ENCODE results near the gene THAP4.
"Not testable (repeated sequence)": the region's sequence is repeated elsewhere in the genome, so short reads cannot be mapped to it uniquely, and the experiment has no call there.

The THAP4 gene

DNA sequence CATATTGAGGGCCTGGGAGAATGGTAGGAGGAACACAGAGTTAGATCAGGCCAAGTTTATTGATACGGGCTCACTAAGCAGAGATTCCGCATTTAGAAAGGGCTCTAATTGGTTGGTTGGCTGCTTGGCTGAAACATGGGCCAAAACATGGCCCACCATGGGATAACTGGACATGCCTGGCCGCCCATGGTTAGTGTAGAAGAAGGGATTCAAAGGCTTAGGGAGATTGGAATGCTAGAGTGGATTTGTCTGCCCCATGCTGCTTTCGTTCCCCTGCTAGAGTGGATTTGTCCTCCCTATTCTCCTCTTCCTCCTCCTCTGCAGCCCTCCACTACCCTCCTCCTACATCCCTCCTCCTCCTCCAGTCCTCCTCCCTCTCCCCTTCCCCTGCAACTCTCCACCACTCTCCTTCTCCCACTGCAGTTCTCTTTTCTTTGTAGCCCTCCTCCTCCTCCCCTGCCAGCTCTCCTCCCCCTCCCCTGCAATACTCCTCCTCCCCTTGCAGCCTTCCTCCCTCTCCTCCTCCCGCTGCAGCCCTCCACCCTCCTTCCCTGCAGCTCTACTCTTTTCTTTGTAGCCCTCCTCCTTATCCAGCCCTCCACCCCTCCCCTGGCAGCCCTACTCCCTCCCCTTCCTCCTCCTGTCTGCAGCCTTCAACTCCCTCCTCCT, 61.2 kb downstream of the THAP4 start:
- TF ChIP-seq ZNF274 (IDR thresholded peaks at IDR 0.05; ENCODE audit: low read depth, low read length), result no peak
- no peak for TF ChIP-seq SUZ12 (IDR thresholded peaks at IDR 0.05; ENCODE audit: extremely low read depth, insufficient read depth, insufficient read length)
- TF ChIP-seq YY1 (IDR thresholded peaks at IDR 0.05; ENCODE audit: insufficient read depth, insufficient read length), result no peak
- H3K4me3 ChIP-seq (ENCODE audit: insufficient read length, low read depth), result no peak overlapping the region
- no peak overlapping the region for H3K9ac ChIP-seq (ENCODE audit: insufficient read length, low read depth)
- H3K4me1 ChIP-seq (ENCODE audit: insufficient read depth, insufficient read length), result peaks cover 12% of the 10 kb centered on the region
- no peaks in the 10 kb centered on the region for H3K27me3 ChIP-seq (ENCODE audit: insufficient read depth, insufficient read length)
- H3K36me3 ChIP-seq (ENCODE audit: insufficient read depth, insufficient read length, low read length), result peaks cover 39% of the 10 kb centered on the region
- DNase-seq (ENCODE audit: low read depth, low spot score), result no peak
- 0 out of 2 replicates have a peak, but pooled peaks cover 9% of the 10 kb centered on the region for H3K9me3 ChIP-seq (ENCODE audit: insufficient read depth, low read length)

DNA sequence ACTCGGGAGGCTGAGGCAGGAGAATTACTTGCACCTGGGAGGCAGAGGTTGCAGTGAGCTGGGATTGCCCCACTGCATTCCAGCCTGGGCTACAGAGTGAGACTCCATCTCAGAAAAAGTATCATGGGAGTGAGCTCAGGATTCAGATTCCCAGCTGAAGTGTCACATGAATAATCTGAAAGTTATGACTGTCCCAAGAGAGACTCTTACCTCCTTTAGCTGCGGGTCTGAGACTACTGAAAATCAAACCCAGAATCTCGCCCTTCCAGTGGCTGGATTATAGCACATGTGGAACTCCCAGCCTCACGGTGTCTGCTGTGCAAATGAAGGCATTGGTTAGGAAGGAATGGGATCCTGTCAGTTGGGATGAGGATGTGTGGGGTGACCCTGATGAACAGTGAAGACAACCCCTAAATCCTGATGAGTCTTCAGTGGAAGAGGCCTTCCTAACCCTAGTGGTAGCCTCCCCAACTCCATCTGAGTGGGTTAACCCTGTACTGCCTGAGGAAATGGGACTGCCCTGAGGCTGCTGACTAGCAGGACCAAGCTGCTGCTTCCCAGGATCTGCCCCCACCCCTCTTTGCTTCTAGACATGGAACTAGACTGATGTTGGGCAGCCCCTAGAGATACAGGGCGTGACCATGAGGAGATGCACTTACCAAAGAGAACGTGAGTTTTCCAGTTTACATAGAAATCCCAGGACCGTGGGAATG, 61.9 kb downstream of the THAP4 start:
- TF ChIP-seq SUZ12 (IDR thresholded peaks at IDR 0.05; ENCODE audit: extremely low read depth, insufficient read depth, insufficient read length), result no peak
- TF ChIP-seq YY1 (IDR thresholded peaks at IDR 0.05; ENCODE audit: insufficient read depth, insufficient read length), result no peak
- TF ChIP-seq ZNF274 (IDR thresholded peaks at IDR 0.05; ENCODE audit: low read depth, low read length), result no peak
- no peak for DNase-seq (ENCODE audit: low read depth, low spot score)
- no peak overlapping the region for H3K4me3 ChIP-seq (ENCODE audit: insufficient read length, low read depth)
- no peak overlapping the region for H3K9ac ChIP-seq (ENCODE audit: insufficient read length, low read depth)
- H3K27me3 ChIP-seq (ENCODE audit: insufficient read depth, insufficient read length), result no peaks in the 10 kb centered on the region
- peaks cover 34% of the 10 kb centered on the region for H3K36me3 ChIP-seq (ENCODE audit: insufficient read depth, insufficient read length, low read length)
- peaks cover 12% of the 10 kb centered on the region for H3K4me1 ChIP-seq (ENCODE audit: insufficient read depth, insufficient read length)
- H3K9me3 ChIP-seq (ENCODE audit: insufficient read depth, low read length), result 0 out of 2 replicates have a peak, but pooled peaks cover 6% of the 10 kb centered on the region

DNA sequence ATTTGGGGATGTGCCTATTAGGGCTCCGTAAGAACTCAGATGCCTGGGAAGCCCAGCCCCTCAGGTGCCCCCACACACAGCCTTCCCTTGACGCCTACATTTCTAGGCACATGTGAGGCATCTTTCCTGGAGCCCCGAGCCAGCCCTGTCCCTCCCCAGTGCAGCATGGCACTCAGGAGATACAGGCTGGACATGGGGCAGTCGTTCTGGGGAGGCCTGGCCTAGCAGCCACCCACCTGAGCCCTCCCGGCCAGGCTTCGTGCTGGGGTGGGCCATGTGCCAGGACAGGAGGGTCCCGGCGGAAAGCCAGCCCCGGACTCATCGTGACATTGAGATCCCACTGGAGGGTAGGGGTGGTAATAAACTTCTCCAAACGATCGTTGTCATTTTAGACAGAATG, 63.2 kb downstream of the THAP4 start:
- Histone ChIP-seq H3K9me3 (ENCODE audit: insufficient read depth, low read length) (no peaks in the 10 kb centered on the region), H3K4me3 (ENCODE audit: insufficient read length, low read depth) (no peak overlapping the region), H3K27me3 (ENCODE audit: insufficient read depth, insufficient read length) (no peaks in the 10 kb centered on the region), H3K4me1 (ENCODE audit: insufficient read depth, insufficient read length) (peaks cover 12% of the 10 kb centered on the region), H3K36me3 (ENCODE audit: insufficient read depth, insufficient read length, low read length) (peaks cover 43% of the 10 kb centered on the region), H3K9ac (ENCODE audit: insufficient read length, low read depth) (no peak overlapping the region)
- TF ChIP-seq SUZ12 (IDR thresholded peaks at IDR 0.05; ENCODE audit: extremely low read depth, insufficient read depth, insufficient read length) (no peak), YY1 (IDR thresholded peaks at IDR 0.05; ENCODE audit: insufficient read depth, insufficient read length) (no peak), ZNF274 (IDR thresholded peaks at IDR 0.05; ENCODE audit: low read depth, low read length) (no peak)
- DNase-seq (ENCODE audit: low read depth, low spot score), result no peak

DNA sequence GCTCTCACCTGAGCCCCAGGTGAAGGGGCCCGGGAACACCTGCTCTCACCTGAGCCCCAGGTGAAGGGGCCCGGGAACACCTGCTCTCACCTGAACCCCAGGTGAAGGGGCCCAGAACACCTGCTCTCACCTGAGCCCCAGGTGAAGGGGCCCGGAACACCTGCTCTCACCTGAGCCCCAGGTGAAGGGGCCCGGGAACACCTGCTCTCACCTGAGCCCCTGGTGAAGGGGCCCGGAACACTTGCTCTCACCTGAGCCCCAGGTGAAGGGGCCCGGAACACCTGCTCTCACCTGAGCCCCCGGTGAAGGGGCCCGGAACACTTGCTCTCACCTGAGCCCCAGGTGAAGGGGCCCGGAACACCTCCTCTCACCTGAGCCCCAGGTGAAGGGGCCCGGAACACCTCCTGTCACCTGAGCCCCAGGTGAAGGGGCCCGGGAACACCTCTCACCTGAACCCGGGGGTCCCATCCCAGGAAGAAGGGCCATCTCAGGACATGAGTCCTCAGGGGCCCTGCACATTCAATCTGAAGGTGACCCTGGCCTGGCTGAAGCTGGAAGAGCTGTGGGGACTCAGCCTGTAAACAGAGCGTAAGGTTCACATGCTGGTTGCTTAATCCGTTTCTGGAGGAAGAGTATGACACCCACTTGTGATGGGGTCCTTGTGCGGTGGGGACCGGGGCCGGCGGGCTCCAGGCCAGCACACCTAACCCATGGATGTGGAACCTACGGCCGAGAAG, 63.9 kb downstream of the THAP4 start:
- DNase-seq (ENCODE audit: low read depth, low spot score); H3K9me3 ChIP-seq (ENCODE audit: insufficient read depth, low read length); H3K27me3 ChIP-seq (ENCODE audit: insufficient read depth, insufficient read length); H3K4me3 ChIP-seq (ENCODE audit: insufficient read length, low read depth); H3K9ac ChIP-seq (ENCODE audit: insufficient read length, low read depth): not testable (repeated sequence)
- Histone ChIP-seq H3K36me3 (ENCODE audit: insufficient read depth, insufficient read length, low read length) (peaks cover 46% of the 10 kb centered on the region), H3K4me1 (ENCODE audit: insufficient read depth, insufficient read length) (peaks cover 12% of the 10 kb centered on the region)

DNA sequence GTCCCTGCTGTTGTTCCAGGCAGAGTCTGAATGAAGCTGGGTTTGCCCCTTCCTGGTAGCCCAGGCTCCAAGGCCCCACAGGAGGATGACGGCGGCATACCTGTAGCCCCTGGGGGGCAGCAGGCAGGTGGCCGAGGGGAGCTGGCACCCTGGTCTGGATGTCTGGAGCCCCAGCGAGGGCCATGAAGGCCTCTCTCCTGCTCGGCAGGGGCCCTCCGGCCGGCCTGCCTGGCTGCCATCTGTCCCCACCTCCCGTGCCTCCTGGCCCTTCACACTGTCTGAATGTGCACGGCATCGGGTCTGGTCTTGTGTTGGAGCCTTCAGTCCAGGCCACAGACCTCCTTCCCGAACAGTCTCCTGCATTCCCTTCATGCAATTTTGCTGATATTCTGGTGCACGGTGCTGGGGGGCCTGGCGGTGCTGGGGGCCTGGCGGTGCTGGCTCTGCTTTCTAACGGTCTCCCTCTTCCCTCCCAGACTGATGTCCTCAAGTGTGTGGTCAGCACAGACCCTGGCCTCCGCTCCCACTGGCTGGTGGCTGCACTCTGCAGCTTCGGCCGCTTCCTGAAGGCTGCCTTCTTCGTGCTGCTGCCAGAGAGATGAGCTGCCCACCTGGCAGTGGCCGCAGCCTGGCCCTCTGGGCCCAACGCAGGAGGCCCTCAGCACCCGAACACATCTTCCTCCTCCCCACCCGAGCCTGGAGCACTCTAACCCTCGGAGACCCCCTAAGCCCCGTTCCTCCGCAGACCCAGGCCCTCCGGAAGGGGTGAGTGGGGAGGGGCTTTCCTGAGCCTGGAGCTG, 64.9 kb downstream of the THAP4 start:
- no peak for DNase-seq (ENCODE audit: low read depth, low spot score)
- no peaks in the 10 kb centered on the region for H3K9me3 ChIP-seq (ENCODE audit: insufficient read depth, low read length)
- peaks cover 10% of the 10 kb centered on the region for H3K4me1 ChIP-seq (ENCODE audit: insufficient read depth, insufficient read length)
- no peak for TF ChIP-seq YY1 (IDR thresholded peaks at IDR 0.05; ENCODE audit: insufficient read depth, insufficient read length)
- no peak for TF ChIP-seq ZNF274 (IDR thresholded peaks at IDR 0.05; ENCODE audit: low read depth, low read length)
- no peak for TF ChIP-seq SUZ12 (IDR thresholded peaks at IDR 0.05; ENCODE audit: extremely low read depth, insufficient read depth, insufficient read length)
- H3K9ac ChIP-seq (ENCODE audit: insufficient read length, low read depth), result no peak overlapping the region
- H3K4me3 ChIP-seq (ENCODE audit: insufficient read length, low read depth), result no peak overlapping the region
- H3K27me3 ChIP-seq (ENCODE audit: insufficient read depth, insufficient read length), result no peaks in the 10 kb centered on the region
- H3K36me3 ChIP-seq (ENCODE audit: insufficient read depth, insufficient read length, low read length), result peaks cover 50% of the 10 kb centered on the region

DNA sequence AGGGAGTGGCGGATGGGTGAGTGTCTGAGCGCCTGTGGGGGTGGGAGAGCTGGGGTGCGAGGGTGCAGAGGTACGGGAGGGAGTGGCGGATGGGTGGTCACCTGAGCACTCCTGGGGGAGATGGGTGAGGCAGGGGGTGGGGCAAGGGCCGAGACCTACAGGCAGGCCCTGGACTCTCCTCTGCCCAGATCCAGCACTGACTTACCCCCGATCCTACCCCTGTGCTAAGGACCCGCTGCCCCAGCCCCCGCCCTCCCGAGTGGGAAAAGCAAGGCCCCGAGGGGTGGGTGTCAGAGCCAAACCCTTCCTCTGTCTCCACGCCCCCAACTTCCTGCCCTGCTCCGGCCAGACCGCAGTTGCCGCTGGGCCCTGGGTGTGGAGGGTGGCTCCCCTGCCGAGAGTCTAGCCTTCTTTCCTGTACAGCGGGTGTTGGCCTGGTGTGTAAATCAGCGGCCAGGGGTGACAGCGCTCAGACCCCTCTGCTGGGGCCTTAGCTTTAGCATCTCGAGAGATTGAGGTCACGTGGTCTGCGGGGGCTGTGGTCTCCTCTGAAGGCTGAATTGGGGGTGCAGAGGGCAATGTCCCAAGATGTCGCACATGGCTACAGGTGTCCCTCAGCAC, 65.9 kb downstream of the THAP4 start:
- TF ChIP-seq YY1 (IDR thresholded peaks at IDR 0.05; ENCODE audit: insufficient read depth, insufficient read length) (no peak), SUZ12 (IDR thresholded peaks at IDR 0.05; ENCODE audit: extremely low read depth, insufficient read depth, insufficient read length) (no peak), ZNF274 (IDR thresholded peaks at IDR 0.05; ENCODE audit: low read depth, low read length) (no peak)
- Histone ChIP-seq H3K4me3 (ENCODE audit: insufficient read length, low read depth) (no peak overlapping the region), H3K4me1 (ENCODE audit: insufficient read depth, insufficient read length) (peaks cover 7% of the 10 kb centered on the region), H3K9me3 (ENCODE audit: insufficient read depth, low read length) (no peaks in the 10 kb centered on the region), H3K9ac (ENCODE audit: insufficient read length, low read depth) (peak overlapping the region; percentile 42), H3K36me3 (ENCODE audit: insufficient read depth, insufficient read length, low read length) (peaks cover 50% of the 10 kb centered on the region), H3K27me3 (ENCODE audit: insufficient read depth, insufficient read length) (no peaks in the 10 kb centered on the region)
- DNase-seq (ENCODE audit: low read depth, low spot score), result no peak

Data from NT2/D1 (cell line).